Tibial nerve (tissue), 3 donors: ENCODE data around the gene PPP2R2D.

Source experiments
- CTCF ChIP-seq, 5 experiments: fragments of 200-600 bp in 3 of 5; fragments of 450-650 bp in 2 of 5; sonication (generic) in 3 of 5; IDR thresholded peaks; one replicate each; pipeline ENCODE4 v1.5.1; 2016 to 2019; ENCODE audit warnings: antibody characterized with exemption in 5 of 5, mild to moderate bottlenecking in 3 of 5, moderate library complexity in 2 of 5
- POLR2A ChIP-seq, 2 donors: fragments of 450-650 bp; IDR thresholded peaks; one replicate each; pipeline ENCODE4 v1.6.1; 2017; ENCODE audit warnings: antibody characterized with exemption in 2 of 2, mild to moderate bottlenecking in 2 of 2, moderate library complexity in 2 of 2

- TF ChIP-seq POLR2A (IDR thresholded peaks at IDR 0.05) (no peak), CTCF (IDR thresholded peaks at IDR 0.05) (no peak)
Measured at GRCh38 chr10:131942455-131942854, 41.6 kb downstream of the PPP2R2D start.
